NCI-H2196 treated with DMSO at 0.1 percent for 48 hours (cell line): Measurements from ENCODE around the gene MIOX.
"Not testable (repeated sequence)": the region's sequence is repeated elsewhere in the genome, so short reads cannot be mapped to it uniquely, and the experiment has no call there.

Source experiments
- DNase-seq: peaks from one replicate; lab custom pipeline; 2025; ENCODE audit not compliant: unreplicated experiment; lab: John Stamatoyannopoulos, UW

Gene MIOX

GRCh38 chr22:50527921-50528681 lies 41.4 kb downstream of the MIOX start:
- no peak for DNase-seq

DNA sequence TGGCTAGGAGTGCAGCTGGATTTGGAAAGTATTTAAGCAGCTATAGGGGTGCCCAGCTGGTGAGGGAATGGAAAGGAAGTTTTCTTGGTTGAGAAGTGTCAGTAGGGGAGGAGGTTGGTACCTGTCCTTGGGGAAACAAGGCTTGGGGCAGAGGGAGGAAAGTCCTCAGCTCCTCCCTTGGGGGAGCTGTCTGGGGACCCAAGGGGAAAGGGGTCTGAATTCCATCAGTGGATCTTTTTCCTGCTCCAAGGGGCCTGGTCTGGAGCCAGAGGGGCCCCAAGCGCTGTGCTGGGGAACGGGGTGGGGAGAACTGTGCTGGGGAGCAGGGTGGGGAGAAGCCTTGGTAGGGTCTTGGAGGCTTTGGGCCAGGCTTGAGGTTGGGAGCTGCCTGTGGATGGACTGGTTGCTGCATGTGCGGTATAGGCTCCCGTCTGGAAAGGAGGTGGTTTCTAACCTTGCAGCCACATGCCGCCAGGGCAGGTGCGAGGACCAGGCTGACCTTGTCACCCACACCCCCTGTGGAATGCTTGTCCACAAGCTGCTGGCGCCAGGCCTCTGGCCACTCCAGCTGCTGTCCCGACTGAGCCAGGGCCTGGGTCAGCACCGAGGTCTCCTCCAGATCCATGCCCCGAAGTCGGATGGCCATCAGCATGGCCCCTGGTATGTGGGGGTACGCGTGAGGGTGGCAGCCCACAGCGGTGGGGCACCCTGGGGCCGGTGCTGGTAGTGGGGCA lies 42.2 kb downstream of the MIOX start:
- no peak for DNase-seq

DNA sequence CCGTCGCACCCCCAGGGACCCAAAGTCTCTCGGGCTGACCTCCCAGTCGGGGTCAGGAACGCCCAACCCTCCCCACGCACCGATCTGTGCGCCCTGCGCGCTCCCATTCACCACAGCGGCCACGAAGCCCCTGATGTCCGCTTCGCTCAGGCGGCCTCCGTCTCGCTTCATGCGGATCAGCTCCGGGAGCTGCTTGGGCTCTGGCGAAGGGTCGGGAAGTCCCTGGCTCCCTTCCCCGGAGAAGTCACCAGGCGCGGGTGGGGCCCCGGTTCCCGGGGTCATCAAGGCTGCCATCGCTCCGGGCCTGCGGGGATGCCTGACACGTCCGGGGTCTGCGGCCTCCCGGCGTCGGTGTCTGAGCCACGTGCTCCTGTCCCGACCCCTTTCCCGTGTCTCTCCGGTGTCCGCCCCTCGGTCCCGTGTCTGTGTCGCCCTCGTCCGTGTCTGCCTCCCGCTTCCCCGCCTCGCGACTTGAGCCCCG lies 42.8 kb downstream of the MIOX start:
- no peak for DNase-seq

DNA sequence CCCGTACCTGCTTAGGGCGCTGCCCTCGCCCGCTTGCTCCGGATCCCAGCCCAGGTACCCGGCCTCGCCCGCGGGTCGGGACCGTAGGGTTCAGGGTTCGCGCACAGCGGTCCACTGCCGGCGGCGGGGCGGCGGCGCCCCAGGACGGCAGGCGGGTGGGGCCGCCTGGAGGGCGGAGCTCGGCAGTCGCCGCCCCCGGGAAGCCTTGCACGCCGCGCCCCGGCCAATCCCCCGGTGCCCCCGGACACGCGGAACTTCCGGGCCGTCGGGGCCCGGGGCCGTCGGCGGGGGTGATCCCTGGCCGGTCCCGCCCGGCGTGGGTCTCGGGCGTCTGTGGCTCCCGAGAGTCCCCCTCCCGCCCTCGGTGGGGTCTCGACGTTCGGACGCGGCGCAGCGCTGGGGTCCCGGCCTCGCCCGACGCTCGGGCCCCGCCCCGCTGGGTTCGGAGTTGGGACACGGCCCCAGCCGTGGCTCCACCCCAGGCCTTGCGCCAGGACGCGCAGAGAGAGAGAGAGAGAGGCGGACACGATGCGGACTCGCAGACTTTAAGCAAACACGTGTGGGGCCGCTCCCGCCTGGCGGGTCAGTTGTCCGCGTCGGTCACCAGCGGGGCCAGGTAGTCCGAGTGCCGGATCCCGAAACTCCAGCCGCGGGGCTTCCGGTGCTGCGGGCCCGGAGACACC lies 43.4 kb downstream of the MIOX start, which contains the start of gene TYMP:
Gene TYMP, minus strand, starts transcription at position 116 of the 683 bp plus-strand sequence. CDS start 303 bp downstream, outside the sequence.
- no peak for DNase-seq

DNA sequence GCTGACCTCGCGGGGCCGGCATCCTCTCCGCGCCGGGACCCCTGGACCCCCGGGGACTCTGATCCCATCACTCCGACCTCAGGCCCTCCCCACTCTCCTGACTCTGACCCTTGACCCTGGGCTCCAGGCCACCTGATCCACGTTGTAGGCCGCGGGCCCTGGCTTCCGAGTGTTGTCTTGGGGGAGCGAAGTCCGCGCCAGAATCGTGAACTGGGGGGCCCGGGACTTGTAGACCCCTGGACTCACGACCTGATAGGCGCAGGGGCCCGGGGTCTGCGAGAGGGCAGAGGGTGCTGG lies 43.9 kb downstream of the MIOX start:
- DNase-seq: no peak

DNA sequence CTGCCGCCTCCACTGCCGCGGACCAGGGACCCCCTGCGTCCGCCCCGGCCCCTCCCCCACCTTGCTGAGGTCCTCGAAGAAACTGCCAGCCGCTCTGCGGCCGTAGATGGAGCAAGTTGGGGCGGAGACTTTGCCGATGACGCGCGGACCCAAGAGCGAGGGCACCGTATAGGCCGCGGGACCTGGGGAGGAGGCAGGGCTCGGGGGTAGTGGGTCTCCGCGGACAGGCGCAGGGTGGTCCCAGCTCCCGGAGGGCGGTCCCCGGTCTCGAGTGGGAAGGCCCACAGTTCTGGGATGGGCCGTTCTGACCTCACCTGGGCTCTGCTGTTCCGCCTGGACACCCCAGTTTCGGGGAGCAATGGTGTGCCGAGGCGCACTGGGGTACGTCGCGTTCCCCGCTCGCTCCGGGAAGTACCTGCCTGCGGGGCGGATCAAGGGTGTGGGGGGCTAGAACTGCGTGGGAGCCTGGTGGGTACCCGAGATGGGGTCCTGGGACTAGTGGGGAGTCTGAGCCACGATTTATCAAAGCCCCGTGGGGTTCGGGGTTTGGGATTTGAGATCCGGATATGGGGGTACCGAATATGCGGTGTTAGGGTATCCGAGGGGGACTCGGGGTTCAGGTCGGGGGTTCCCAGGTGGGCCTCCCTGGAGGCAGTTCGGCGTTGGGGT lies 44.4 kb downstream of the MIOX start:
- peak; percentile 16 for DNase-seq

GRCh38 chr22:50531546-50531961 lies 44.9 kb downstream of the MIOX start:
- DNase-seq: peak; percentile 8

- no peak for DNase-seq
These were observed 45.5 kb downstream of the MIOX start for GRCh38 chr22:50531962-50532674.

- no peak for DNase-seq
These were observed 46.5 kb downstream of the MIOX start for GRCh38 chr22:50532824-50533796.

DNA sequence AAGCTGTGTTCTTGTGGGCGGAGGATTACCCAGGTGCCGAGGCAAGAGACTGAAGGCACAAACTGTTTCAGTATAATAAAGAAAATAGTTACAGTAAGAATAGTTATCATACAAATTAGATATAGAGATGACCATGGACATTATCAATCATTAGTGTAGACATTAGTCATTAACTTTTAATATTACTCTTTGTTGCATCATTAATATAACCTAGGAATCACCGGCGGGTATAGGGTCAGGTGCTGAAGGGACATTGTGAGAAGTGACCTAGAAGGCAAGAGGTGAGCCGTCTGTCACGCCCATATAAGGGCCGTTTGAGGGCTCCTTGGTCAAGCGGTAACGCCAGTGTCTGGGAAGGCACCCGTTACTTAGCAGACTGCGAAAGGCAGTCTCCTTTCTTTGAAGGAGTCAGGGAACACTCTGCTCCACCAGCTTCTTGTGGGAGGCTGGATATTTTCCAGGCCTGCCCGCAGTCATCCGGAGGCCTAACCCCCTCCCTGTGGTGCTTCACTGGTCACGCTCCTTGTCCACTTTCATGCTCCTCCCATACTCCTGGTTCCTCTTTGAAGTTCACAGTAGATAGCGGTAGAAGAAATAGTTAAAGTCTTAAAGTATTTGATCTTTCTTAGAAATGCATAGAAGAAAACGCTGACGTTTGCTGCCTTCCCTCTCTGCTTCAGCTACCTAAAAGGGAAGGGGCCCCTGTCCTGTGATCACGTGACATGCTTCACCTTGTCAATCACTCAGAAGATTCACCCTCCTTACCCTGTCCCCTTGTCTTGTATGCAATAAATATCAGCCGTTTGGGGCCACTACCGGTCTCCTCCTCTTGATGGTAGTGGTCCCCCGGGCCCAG lies 47.4 kb downstream of the MIOX start:
- not testable (repeated sequence) for DNase-seq

DNA sequence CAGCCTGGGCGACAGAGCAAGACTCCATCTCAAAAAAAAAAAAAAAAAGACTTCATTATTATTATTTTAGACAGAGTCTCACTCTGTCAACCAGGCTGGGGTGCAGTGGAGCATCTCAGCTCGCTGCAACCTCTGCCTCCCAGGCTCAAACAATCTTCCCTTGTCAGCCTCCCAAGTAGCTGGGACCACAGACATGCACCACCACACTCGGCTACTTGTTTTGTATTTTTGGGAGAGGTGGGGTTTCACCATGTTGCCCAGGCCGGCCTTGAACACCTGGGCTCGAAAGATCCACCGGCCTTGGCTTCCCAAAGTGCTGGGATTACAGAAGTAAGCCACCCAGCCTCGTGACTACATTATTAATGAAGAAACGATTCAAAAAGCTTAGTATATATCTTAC lies 48.5 kb downstream of the MIOX start:
- DNase-seq: no peak

DNA sequence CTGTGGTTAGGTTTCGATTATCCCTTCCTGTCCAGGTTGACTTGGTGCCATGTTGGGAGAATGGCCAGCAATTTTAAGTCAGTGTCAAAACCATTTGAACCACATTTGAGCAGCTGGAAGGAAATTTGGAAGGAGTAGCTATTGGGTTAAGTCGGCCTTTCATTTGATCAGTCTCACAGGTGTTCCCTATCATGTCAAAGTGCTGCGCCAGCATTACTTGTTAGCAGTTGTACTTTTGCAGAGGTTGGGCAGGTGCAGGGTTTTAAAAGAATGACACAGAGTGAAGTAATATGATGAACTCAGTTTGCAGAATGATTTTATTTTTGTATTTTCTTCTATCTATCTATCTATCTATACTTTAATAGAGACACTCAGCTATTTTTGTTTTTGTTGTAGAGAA lies 49.6 kb downstream of the MIOX start:
- DNase-seq: no peak

DNA sequence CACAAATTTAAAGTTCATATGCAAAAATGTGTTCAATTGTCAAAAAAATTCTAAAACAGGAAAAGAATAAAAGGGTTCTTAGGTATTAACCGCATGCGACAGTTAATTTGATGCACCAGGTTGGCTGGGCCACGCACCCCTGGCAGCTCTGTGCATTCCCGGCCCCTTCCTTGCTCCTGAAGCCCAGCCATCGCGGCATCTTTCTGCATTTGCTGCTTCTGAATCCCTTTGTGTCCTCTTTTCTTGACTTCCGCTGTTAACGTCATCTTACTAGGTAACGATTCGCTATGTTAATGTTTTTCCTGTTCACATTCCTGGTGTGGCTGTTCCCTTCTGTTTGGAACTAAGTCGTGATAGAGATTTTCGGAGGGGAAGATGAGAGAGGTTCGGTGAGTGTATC lies 51.1 kb downstream of the MIOX start:
- DNase-seq: no peak
